ENCODE data around the gene SNTB2. TPM values are rescaled to one million over a fixed set of nuclear protein-coding genes. Genes with fewer than 3 reads are reported as not detected.

The SNTB2 gene
- total RNA-seq, 1 experiment from 2014 or later: 20.2 TPM

GRCh38 chr16:69250081-69250480 lies 63.1 kb downstream of the SNTB2 start:
- Mint-ChIP-seq H3K36me3 (ENCODE audit: insufficient read depth in 1 of 3, low read depth in 3 of 3) (peaks cover 18 to 24% (median 19%) of the 10 kb centered on the region in 3 experiments), H3K4me1 (no peaks in the 10 kb centered on the region), H3K27me3 (ENCODE audit: low read depth) (no peaks in the 10 kb centered on the region), H3K9me3 (no peaks in the 10 kb centered on the region), H3K27ac (no peak overlapping the region), H3K4me3 (no peak overlapping the region)
- H3K4me1 ChIP-seq (ENCODE audit: insufficient read depth, low read length): no peaks in the 10 kb centered on the region
- H2BK5ac ChIP-seq (ENCODE audit: insufficient read length, low read length): no peak overlapping the region
- H2BK120ac ChIP-seq (ENCODE audit: low read depth, low read length, poor library complexity, severe bottlenecking): no peak overlapping the region
- H4K20me1 ChIP-seq (ENCODE audit: control insufficient read depth, insufficient read depth, insufficient read length): no peaks in the 10 kb centered on the region
- H3K79me2 ChIP-seq (ENCODE audit: insufficient read depth, low read length): no peaks in the 10 kb centered on the region
- H3K27me3 ChIP-seq (ENCODE audit: insufficient read depth, low read length): no peaks in the 10 kb centered on the region
- H4K8ac ChIP-seq (replicated peaks; ENCODE audit: insufficient read length, low read depth, low read length): no peak overlapping the region
- no peak overlapping the region for H3K23ac ChIP-seq (ENCODE audit: insufficient read length, low read depth, low read length)
- no peak overlapping the region for H4K91ac ChIP-seq (ENCODE audit: insufficient read length, low read depth, low read length)
- no peak overlapping the region for H3T11ph ChIP-seq (ENCODE audit: low read length)
- no peak for TF ChIP-seq CTCF (conservative IDR thresholded peaks at IDR 0.05)
- no peak overlapping the region for H2AK5ac ChIP-seq (ENCODE audit: insufficient read length, low read length)
- H3K56ac ChIP-seq (ENCODE audit: insufficient read length, low read depth, low read length): no peak overlapping the region
- no peak overlapping the region for H3K27ac ChIP-seq (ENCODE audit: insufficient read length, low read depth, low read length)
- H3K79me1 ChIP-seq (ENCODE audit: insufficient read depth, low read depth, low read length, poor library complexity, severe bottlenecking): no peaks in the 10 kb centered on the region
- H3K23me2 ChIP-seq (ENCODE audit: insufficient read length, low read depth, low read length, poor library complexity, severe bottlenecking): no peaks in the 10 kb centered on the region
- H3K14ac ChIP-seq (ENCODE audit: insufficient read depth, low read length): no peak overlapping the region
- H2BK15ac ChIP-seq (ENCODE audit: low read depth, low read length): no peak overlapping the region
- DNase-seq: no peak
- H3K4me2 ChIP-seq (ENCODE audit: insufficient read depth, insufficient read length, low read length): no peak overlapping the region
- H3K9me3 ChIP-seq (ENCODE audit: control insufficient read depth, low read depth, low read length): no peaks in the 10 kb centered on the region
- WGBS (ENCODE audit: extremely low coverage, insufficient read length, low lambda C conversion rate): no CpG with 5 or more reads among the region's 3 CpGs
- no peak overlapping the region for H2BK20ac ChIP-seq (ENCODE audit: low read depth, low read length, poor library complexity, severe bottlenecking)
- no peak overlapping the region for H3K4ac ChIP-seq (ENCODE audit: low read depth, low read length)
- H3K18ac ChIP-seq (ENCODE audit: insufficient read length, low read depth, low read length): no peak overlapping the region
- H4K5ac ChIP-seq (ENCODE audit: insufficient read length, low read depth, low read length): no peak overlapping the region
- no peak overlapping the region for H2AFZ ChIP-seq (ENCODE audit: low read length)
- H3K9ac ChIP-seq (ENCODE audit: extremely low read depth, insufficient read length, low read length): no peak overlapping the region
- no peak overlapping the region for H2BK12ac ChIP-seq (ENCODE audit: insufficient read length, low read depth, low read length)
